B cell (primary cell): ENCODE data around the gene ZP1. TPM values are rescaled to one million over a fixed set of nuclear protein-coding genes. Genes with fewer than 3 reads are reported as not detected.

ENCODE experiments used
- ATAC-seq: fragments of 200-7000 bp; cut with Tn5 transposase; one replicate; pipeline ENCODE4 v1.10.0; 2021; ENCODE audit warnings: low read depth, mild to moderate bottlenecking, moderate number of reproducible peaks, moderate library complexity
- CTCF ChIA-PET: fragments of 350-600 bp; sonication (Branson Sonifier 250); formaldehyde crosslinking; loops from one replicate; lab custom pipeline; 2021; ENCODE audit warnings: antibody characterized with exemption, inconsistent platforms; lab: Charles Lee
- POLR2A ChIA-PET: fragments of 350-600 bp; sonication (Branson Sonifier 250); formaldehyde crosslinking; loops from one replicate; lab custom pipeline; 2021; ENCODE audit warnings: antibody characterized with exemption; lab: Charles Lee
- DNase-seq: peaks from one replicate; pipeline ENCODE4 v3.0.0; 2013
- H2AFZ ChIP-seq: 2 replicates; pipeline ENCODE4 v1.6.1; 2012; ENCODE audit warnings: mild to moderate bottlenecking, low read depth, low read length; ENCODE audit not compliant: insufficient read depth, poor library complexity, severe bottlenecking
- H3K27ac ChIP-seq, 2 donors: 1 replicate in 1 of 2; 2 replicates in 1 of 2; pipeline ENCODE4 v1.5.1; 2012 to 2013; ENCODE audit warnings: low read length in 2 of 2, mild to moderate bottlenecking in 2 of 2, moderate library complexity in 1 of 2
- H3K27me3 ChIP-seq, 4 experiments: fragments of 200-600 bp in 1 of 4; sonication (generic) in 1 of 4; replicated peaks in 1 of 4; 1 replicate in 2 of 4; 2 replicates in 2 of 4; pipeline versions ENCODE4 v1.6.1 to v1.7.0; 2013 to 2016; ENCODE audit warnings: low read length in 3 of 4, mild to moderate bottlenecking in 2 of 4, mixed read lengths in 1 of 4, moderate library complexity in 1 of 4; ENCODE audit not compliant: insufficient read depth in 4 of 4, control insufficient read depth in 3 of 4; ENCODE audit errors: control extremely low read depth in 1 of 4
- H3K36me3 ChIP-seq, 2 experiments: replicated peaks in 1 of 2; 1 replicate in 1 of 2; 2 replicates in 1 of 2; pipeline versions ENCODE4 v1.6.1 to v1.7.1; 2013; ENCODE audit warnings: low read length in 1 of 2; ENCODE audit not compliant: insufficient read depth in 2 of 2, control insufficient read depth in 1 of 2; ENCODE audit errors: control extremely low read depth in 1 of 2, extremely low read depth in 1 of 2
- H3K4me1 ChIP-seq, 2 donors: fragments of 200-600 bp in 1 of 2; sonication (generic) in 1 of 2; 1 replicate in 1 of 2; 2 replicates in 1 of 2; pipeline versions ENCODE4 v1.5.1 to v1.6.1; 2013 to 2017; ENCODE audit warnings: low read length in 2 of 2; ENCODE audit not compliant: control insufficient read depth in 2 of 2, insufficient read depth in 2 of 2
- H3K4me2 ChIP-seq: replicated peaks from 2 replicates; pipeline ENCODE3; 2012; ENCODE audit warnings: mild to moderate bottlenecking, low read depth, low read length; ENCODE audit not compliant: poor library complexity, severe bottlenecking
- H3K4me3 ChIP-seq, 5 experiments: fragments of 200-600 bp in 1 of 5; sonication (generic) in 1 of 5; 1 replicate in 3 of 5; 2 replicates in 2 of 5; pipeline versions ENCODE4 v1.5.1 to v1.7.0; 2011 to 2016; ENCODE audit warnings: low read length in 4 of 5, mild to moderate bottlenecking in 4 of 5, low read depth in 2 of 5, control low read depth in 1 of 5, moderate library complexity in 1 of 5; ENCODE audit not compliant: insufficient read depth in 1 of 5; ENCODE audit errors: control extremely low read depth in 1 of 5, extremely low read depth in 1 of 5
- H3K79me2 ChIP-seq: fragments of 200-600 bp; sonication (generic); one replicate; pipeline ENCODE4 v1.6.0; 2016; ENCODE audit warnings: low read length; ENCODE audit not compliant: control insufficient read depth, insufficient read depth
- H3K9ac ChIP-seq: fragments of 200-600 bp; sonication (generic); 2 replicates; pipeline ENCODE4 v1.6.1; 2017; ENCODE audit warnings: mild to moderate bottlenecking, low read length, moderate library complexity
- H3K9me3 ChIP-seq, 3 donors: one replicate each; pipeline versions ENCODE4 v1.6.1 to v1.7.1; 2013; ENCODE audit warnings: low read length in 2 of 3; ENCODE audit not compliant: control insufficient read depth in 2 of 3, insufficient read depth in 1 of 3; ENCODE audit errors: control extremely low read depth in 1 of 3
- H4K20me1 ChIP-seq: 2 replicates; pipeline ENCODE4 v1.6.0; 2012; ENCODE audit warnings: mild to moderate bottlenecking, low read length; ENCODE audit not compliant: insufficient read depth, control insufficient read depth, poor library complexity, severe bottlenecking
- H3K27ac Mint-ChIP-seq: one replicate; pipeline ENCODE4 v1.8.0; 2021; ENCODE audit warnings: mixed read lengths
- H3K27me3 Mint-ChIP-seq: one replicate; pipeline ENCODE4 v1.8.0; 2021; ENCODE audit warnings: mixed read lengths
- H3K4me1 Mint-ChIP-seq: one replicate; pipeline ENCODE4 v1.8.0; 2021; ENCODE audit warnings: mixed read lengths
- H3K4me3 Mint-ChIP-seq: one replicate; pipeline ENCODE4 v1.8.0; 2021; ENCODE audit warnings: mixed read lengths
- H3K9me3 Mint-ChIP-seq: one replicate; pipeline ENCODE4 v1.8.0; 2022; ENCODE audit warnings: mixed read lengths; ENCODE audit not compliant: insufficient read depth
- CTCF ChIP-seq: fragments of 200-600 bp; IDR thresholded peaks from one replicate; pipeline ENCODE4 v1.8.0; 2022; ENCODE audit warnings: antibody characterized with exemption, mild to moderate bottlenecking
- EZH2 ChIP-seq: IDR thresholded peaks from 2 replicates; pipeline ENCODE4 v1.6.1; 2012; ENCODE audit warnings: borderline replicate concordance, low read depth, mild to moderate bottlenecking, moderate library complexity, low read length; ENCODE audit not compliant: insufficient read depth, poor library complexity, severe bottlenecking
- WGBS: methylation state at CpG from one replicate; pipeline ENCODE4 v1.1.5; 2013; ENCODE audit warnings: missing lambda C conversion rate; ENCODE audit not compliant: insufficient coverage; 5-methylcytosine and 5-hydroxymethylcytosine counted together
- intact Hi-C: fragments of 100-400 bp; cut with micrococcal nuclease; formaldehyde crosslinking; loops from one replicate; pipeline ENCODE4 v1.10.0; 2022
- polyA plus RNA-seq: library from polyadenylated mRNA; depleted of rRNA; stranded (reverse); fragments of >200 nt; gene quantifications from 2 replicates; pipeline ENCODE4 v1.2.3, GENCODE V29; 2012
- total RNA-seq, 2 donors: library from RNA; stranded (reverse); fragments of 120-200 nt in 1 of 2; gene quantifications; 1 replicate in 1 of 2; 2 replicates in 1 of 2; pipeline versions ENCODE4 v1.2.3 to v1.2.4, GENCODE V29; 2013 to 2022

The ZP1 gene
- total and polyA plus RNA-seq, 2 donors (not counting 1 experiment from before 2014, with no cell fraction given) = 0.06 TPM; not detected in 1

- ChIA-PET POLR2A (no interaction called here), CTCF (no interaction called here)
- no peaks in the 10 kb centered on the region for H3K9me3 Mint-ChIP-seq
- intact Hi-C loops = no loop called here
- no peaks in the 10 kb centered on the region for H3K27me3 Mint-ChIP-seq
- Histone ChIP-seq H4K20me1 (no peaks in the 10 kb centered on the region), H3K27ac (no peak overlapping the region), H3K4me2 (no peak overlapping the region), H3K4me1 (no peaks in the 10 kb centered on the region), H3K27me3 (no peaks in the 10 kb centered on the region), H2AFZ (no peak overlapping the region), H3K79me2 (no peaks in the 10 kb centered on the region), H3K9me3 (no peaks in the 10 kb centered on the region), H3K4me3 (no peak overlapping the region), H3K9ac (no peak overlapping the region), H3K36me3 (peaks cover 0 to 45% of the 10 kb centered on the region in 2 experiments)
- H3K4me1 Mint-ChIP-seq = peaks cover 1% of the 10 kb centered on the region
- H3K27ac Mint-ChIP-seq = no peak overlapping the region
- 97% methylated on average over 74 of the region's 78 CpGs for WGBS
- no peak overlapping the region for H3K4me3 Mint-ChIP-seq
- ATAC-seq = no peak
- TF ChIP-seq CTCF = no peak
- TF ChIP-seq EZH2 = no peak
- no peak for DNase-seq
Observed at GRCh38 chr11:60852117-60852981, 15.0 kb upstream of the ZP1 start.
